Endodermal cell (in vitro differentiated cells): Measurements from ENCODE around the gene NFX1. TPM values are rescaled to one million over a fixed set of nuclear protein-coding genes. Genes with fewer than 3 reads are reported as not detected.

Experiments
- DNase-seq: peaks from one replicate; pipeline ENCODE4 v3.0.0-alpha.2; 2017
- H3K27ac ChIP-seq: 2 replicates; pipeline ENCODE4 v1.5.1; 2013; ENCODE audit warnings: mild to moderate bottlenecking, low read depth, low read length, moderate library complexity
- H3K27me3 ChIP-seq: 2 replicates; pipeline ENCODE4 v1.6.1; 2013; ENCODE audit warnings: mild to moderate bottlenecking, low read length, moderate library complexity; ENCODE audit not compliant: insufficient read depth, control insufficient read depth, poor library complexity, severe bottlenecking
- H3K36me3 ChIP-seq: 2 replicates; pipeline ENCODE4 v1.7.0; 2013; ENCODE audit warnings: mild to moderate bottlenecking, low read length, moderate library complexity; ENCODE audit not compliant: control insufficient read depth, insufficient read depth
- H3K4me1 ChIP-seq: one replicate; pipeline ENCODE4 v1.7.0; 2013; ENCODE audit warnings: low read length; ENCODE audit not compliant: control insufficient read depth, insufficient read depth
- H3K4me3 ChIP-seq: 2 replicates; pipeline ENCODE4 v1.5.1; 2013; ENCODE audit warnings: mild to moderate bottlenecking, low read length, moderate library complexity
- H3K9ac ChIP-seq: 2 replicates; pipeline ENCODE4 v1.6.1; 2013; ENCODE audit warnings: mild to moderate bottlenecking, low read length, moderate library complexity; ENCODE audit not compliant: poor library complexity, severe bottlenecking; ENCODE audit errors: extremely low read depth
- H3K9me3 ChIP-seq: 2 replicates; pipeline ENCODE4 v1.6.1; 2013; ENCODE audit warnings: mild to moderate bottlenecking, low read length, moderate library complexity; ENCODE audit not compliant: control insufficient read depth
- H3K27ac Mint-ChIP-seq: 2 replicates; pipeline ENCODE4 v1.8.0; 2020; ENCODE audit warnings: mixed read lengths
- H3K27me3 Mint-ChIP-seq: 2 replicates; pipeline ENCODE4 v1.8.0; 2021; ENCODE audit warnings: mild to moderate bottlenecking, mixed read lengths; ENCODE audit not compliant: insufficient read depth
- H3K36me3 Mint-ChIP-seq: 2 replicates; pipeline ENCODE4 v1.8.0; 2020; ENCODE audit warnings: low read depth, mixed read lengths
- H3K4me1 Mint-ChIP-seq: 2 replicates; pipeline ENCODE4 v1.8.0; 2020; ENCODE audit warnings: mixed read lengths
- H3K4me3 Mint-ChIP-seq: 2 replicates; pipeline ENCODE4 v1.8.0; 2020; ENCODE audit warnings: mild to moderate bottlenecking, moderate library complexity, mixed read lengths
- H3K9me3 Mint-ChIP-seq: 2 replicates; pipeline ENCODE4 v1.8.0; 2020; ENCODE audit warnings: mild to moderate bottlenecking, mixed read lengths
- CTCF ChIP-seq: fragments of 200-600 bp; sonication (generic); conservative IDR thresholded peaks from 2 replicates; pipeline ENCODE4 v1.5.0; 2021; ENCODE audit warnings: antibody characterized with exemption, mild to moderate bottlenecking
- WGBS, 2 experiments: methylation state at CpG; one replicate each; pipeline versions ENCODE4 v1.1.5 to v1.1.7; 2013; ENCODE audit warnings: missing lambda C conversion rate in 2 of 2, mixed read lengths in 1 of 2; ENCODE audit not compliant: insufficient coverage in 1 of 2, insufficient read length in 1 of 2; 5-methylcytosine and 5-hydroxymethylcytosine counted together
- total RNA-seq, 2 donors: library from RNA; stranded (reverse); fragmentation: NEBNext Ultra II Directional in 1 of 2; extraction: Animal tissue kit (Norgen Biotek cat#: 25700) in 1 of 2; gene quantifications; 2 replicates in 1 of 2; 3 replicates in 1 of 2; pipeline ENCODE4 v1.2.1, GENCODE V29; 2021

The NFX1 gene
- total RNA-seq, 2 donors from 2014 or later = 23.1 to 24.0 TPM

- peaks cover 6% of the 10 kb centered on the region for H3K36me3 Mint-ChIP-seq
- no peaks in the 10 kb centered on the region for H3K9me3 Mint-ChIP-seq
- peaks cover 10% of the 10 kb centered on the region for H3K4me1 Mint-ChIP-seq
- no peaks in the 10 kb centered on the region for H3K27me3 ChIP-seq
- H3K9ac ChIP-seq = peak overlapping the region; percentile 99
- no peak for TF ChIP-seq CTCF
- H3K4me3 Mint-ChIP-seq = peak overlapping the region; percentile 99
- H3K27me3 Mint-ChIP-seq = no peaks in the 10 kb centered on the region
- 61% methylated on average over 7 of the region's 12 CpGs; no CpG with 5 or more reads in 1 of the 2 experiments for WGBS, 2 experiments
- H3K9me3 ChIP-seq = no peaks in the 10 kb centered on the region
- H3K4me1 ChIP-seq = no peaks in the 10 kb centered on the region
- H3K4me3 ChIP-seq = peak overlapping the region; percentile 85
- H3K27ac Mint-ChIP-seq = peak overlapping the region; percentile 99
- peak; percentile 57 for DNase-seq
- H3K36me3 ChIP-seq = peaks cover 24% of the 10 kb centered on the region
- no peak overlapping the region for H3K27ac ChIP-seq
Measured at GRCh38 chr9:33289496-33289895, 820 bp upstream of the NFX1 start.

- peaks cover 10% of the 10 kb centered on the region for H3K36me3 Mint-ChIP-seq
- peak overlapping the region; percentile 99 for H3K9ac ChIP-seq
- TF ChIP-seq CTCF = no peak
- WGBS, 2 experiments = 1 to 10% methylated on average over 4 to 14 of the region's 14 CpGs
- no peaks in the 10 kb centered on the region for H3K9me3 ChIP-seq
- peak overlapping the region; percentile 99 for H3K27ac Mint-ChIP-seq
- H3K36me3 ChIP-seq = peaks cover 28% of the 10 kb centered on the region
- no peaks in the 10 kb centered on the region for H3K4me1 ChIP-seq
- DNase-seq = no peak
- no peaks in the 10 kb centered on the region for H3K27me3 ChIP-seq
- H3K4me3 ChIP-seq = peak overlapping the region; percentile 85
- H3K4me3 Mint-ChIP-seq = peak overlapping the region; percentile 99
- peaks cover 10% of the 10 kb centered on the region for H3K4me1 Mint-ChIP-seq
- peak overlapping the region; percentile 94 for H3K27ac ChIP-seq
- no peaks in the 10 kb centered on the region for H3K27me3 Mint-ChIP-seq
- no peaks in the 10 kb centered on the region for H3K9me3 Mint-ChIP-seq
Measured at GRCh38 chr9:33289936-33290246, 425 bp upstream of the NFX1 start.

- TF ChIP-seq CTCF = no peak
- H3K9me3 Mint-ChIP-seq = no peaks in the 10 kb centered on the region
- DNase-seq = no peak
- peak overlapping the region; percentile 85 for H3K4me3 ChIP-seq
- H3K36me3 Mint-ChIP-seq = peaks cover 17% of the 10 kb centered on the region
- H3K9ac ChIP-seq = peak overlapping the region; percentile 99
- no peaks in the 10 kb centered on the region for H3K27me3 ChIP-seq
- H3K4me3 Mint-ChIP-seq = peak overlapping the region; percentile 99
- H3K9me3 ChIP-seq = no peaks in the 10 kb centered on the region
- WGBS, 2 experiments = 0 to 29% methylated on average over 3 to 7 of the region's 7 CpGs
- peaks cover 39% of the 10 kb centered on the region for H3K36me3 ChIP-seq
- H3K27me3 Mint-ChIP-seq = no peaks in the 10 kb centered on the region
- no peak overlapping the region for H3K27ac ChIP-seq
- H3K27ac Mint-ChIP-seq = peak overlapping the region; percentile 99
- peaks cover 10% of the 10 kb centered on the region for H3K4me1 Mint-ChIP-seq
- H3K4me1 ChIP-seq = no peaks in the 10 kb centered on the region
Measured at GRCh38 chr9:33291031-33291397, 698 bp downstream of the NFX1 start.
